D721Med (cell line): ENCODE measurements around the gene CGB2.

Experiments used
- DNase-seq: peaks from one replicate; pipeline ENCODE4 v3.0.0; 2011; ENCODE audit warnings: low spot score; ENCODE audit not compliant: insufficient read length
- FAIRE-seq: peaks from 2 replicates; lab custom pipeline; 2011; peaks lifted over from hg19 to GRCh38; lab: Jason Lieb, UNC
- TF ChIP-seq, protein P1 (sequence below): IDR thresholded peaks from 2 replicates; pipeline ENCODE4 v1.5.1; 2012; ENCODE audit warnings: mild to moderate bottlenecking, control low read depth; ENCODE audit not compliant: insufficient read depth; ENCODE audit errors: missing control alignments

The CGB2 gene

DNA sequence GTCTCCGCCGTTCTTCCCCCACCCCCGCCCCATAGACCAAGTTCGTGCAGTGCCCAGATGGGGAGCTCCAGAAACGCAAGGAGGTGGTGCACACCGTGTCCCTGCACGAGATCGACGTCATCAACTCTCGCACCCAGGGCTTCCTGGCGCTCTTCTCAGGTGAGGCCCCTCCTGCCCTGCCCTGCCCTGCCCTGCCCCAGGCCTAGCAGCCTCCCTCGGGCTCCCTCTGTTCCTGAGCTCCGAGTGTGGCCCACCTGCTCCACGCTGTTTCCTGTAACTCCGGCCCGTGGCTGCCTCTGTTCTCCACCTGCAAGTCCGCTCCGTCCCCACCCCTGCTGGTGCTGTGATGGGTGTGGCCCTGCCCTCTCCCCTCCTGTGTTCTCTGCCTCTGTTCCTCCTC lies 21.2 kb upstream of the CGB2 start:
- FAIRE-seq (no peak), DNase-seq (no peak)
- TF ChIP-seq, protein P1, sequence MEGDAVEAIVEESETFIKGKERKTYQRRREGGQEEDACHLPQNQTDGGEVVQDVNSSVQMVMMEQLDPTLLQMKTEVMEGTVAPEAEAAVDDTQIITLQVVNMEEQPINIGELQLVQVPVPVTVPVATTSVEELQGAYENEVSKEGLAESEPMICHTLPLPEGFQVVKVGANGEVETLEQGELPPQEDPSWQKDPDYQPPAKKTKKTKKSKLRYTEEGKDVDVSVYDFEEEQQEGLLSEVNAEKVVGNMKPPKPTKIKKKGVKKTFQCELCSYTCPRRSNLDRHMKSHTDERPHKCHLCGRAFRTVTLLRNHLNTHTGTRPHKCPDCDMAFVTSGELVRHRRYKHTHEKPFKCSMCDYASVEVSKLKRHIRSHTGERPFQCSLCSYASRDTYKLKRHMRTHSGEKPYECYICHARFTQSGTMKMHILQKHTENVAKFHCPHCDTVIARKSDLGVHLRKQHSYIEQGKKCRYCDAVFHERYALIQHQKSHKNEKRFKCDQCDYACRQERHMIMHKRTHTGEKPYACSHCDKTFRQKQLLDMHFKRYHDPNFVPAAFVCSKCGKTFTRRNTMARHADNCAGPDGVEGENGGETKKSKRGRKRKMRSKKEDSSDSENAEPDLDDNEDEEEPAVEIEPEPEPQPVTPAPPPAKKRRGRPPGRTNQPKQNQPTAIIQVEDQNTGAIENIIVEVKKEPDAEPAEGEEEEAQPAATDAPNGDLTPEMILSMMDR: no peak

DNA sequence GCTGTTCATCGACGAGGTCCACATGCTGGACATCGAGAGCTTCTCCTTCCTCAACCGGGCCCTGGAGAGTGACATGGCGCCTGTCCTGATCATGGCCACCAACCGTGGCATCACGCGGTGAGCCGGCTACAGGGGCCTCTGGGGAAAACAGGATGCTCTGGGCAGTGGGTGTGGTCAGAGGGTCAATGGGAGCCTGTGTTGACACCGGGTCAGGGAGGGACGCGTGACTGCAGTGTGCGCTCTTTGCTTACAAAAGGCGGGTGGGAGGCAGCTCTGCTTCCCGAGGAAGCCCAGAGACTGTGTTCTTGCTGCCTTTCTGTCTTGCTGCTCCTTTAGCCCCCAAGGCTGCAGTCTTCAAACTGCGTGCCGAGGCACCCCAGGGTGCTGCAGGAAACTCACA lies 20.5 kb upstream of the CGB2 start:
- FAIRE-seq (no peak), DNase-seq (no peak)
- TF ChIP-seq, protein P1: no peak

DNA sequence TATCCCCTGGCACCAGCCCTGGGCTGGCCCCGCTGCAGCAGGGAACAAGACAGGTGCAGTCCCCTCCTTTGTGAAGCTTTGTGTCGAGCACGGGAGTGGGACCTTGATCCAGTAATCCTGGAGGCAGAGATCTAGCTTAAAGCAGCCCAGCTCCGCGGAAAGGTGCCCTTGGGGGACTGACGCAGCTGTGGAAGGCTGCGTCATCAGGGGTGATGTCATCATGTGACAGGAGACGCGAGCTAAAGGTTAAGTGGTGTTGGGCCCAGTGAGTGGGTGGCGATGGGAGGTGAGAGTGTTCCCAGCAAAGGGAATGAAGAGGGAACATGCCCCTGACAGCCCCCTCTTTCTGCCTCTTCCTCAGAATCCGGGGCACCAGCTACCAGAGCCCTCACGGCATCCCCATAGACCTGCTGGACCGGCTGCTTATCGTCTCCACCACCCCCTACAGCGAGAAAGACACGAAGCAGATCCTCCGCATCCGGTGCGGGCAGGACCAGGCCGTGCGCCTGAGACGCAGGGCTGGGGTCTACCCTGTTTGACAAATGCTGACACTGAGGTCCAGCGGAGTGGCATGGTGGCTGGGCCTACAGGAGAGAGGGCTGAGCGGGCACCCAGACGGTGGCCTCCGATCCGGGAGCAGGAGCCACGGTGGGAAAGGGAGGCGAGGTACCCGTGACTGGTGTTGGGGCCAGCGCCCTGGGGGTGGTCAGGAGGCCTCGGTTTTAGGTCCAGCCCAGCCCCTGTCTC lies 17.4 kb upstream of the CGB2 start:
- FAIRE-seq: no peak
- TF ChIP-seq, protein P1: no peak
- DNase-seq: no peak

DNA sequence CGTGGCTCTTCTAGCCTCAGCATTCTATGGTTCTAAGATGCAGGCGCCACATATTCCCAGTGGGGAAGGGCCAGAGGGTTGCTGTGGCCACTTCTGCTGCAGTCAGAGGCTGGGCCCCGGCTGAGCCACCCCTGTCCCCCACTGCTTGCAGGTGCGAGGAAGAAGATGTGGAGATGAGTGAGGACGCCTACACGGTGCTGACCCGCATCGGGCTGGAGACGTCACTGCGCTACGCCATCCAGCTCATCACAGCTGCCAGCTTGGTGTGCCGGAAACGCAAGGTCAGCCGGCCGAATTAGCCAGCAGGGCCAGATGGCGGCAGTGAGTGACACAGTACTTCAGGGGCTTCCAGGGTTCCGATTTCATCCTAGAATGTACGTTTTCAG lies 16.8 kb upstream of the CGB2 start:
- TF ChIP-seq, protein P1: no peak
- no peak for FAIRE-seq
- no peak for DNase-seq

DNA sequence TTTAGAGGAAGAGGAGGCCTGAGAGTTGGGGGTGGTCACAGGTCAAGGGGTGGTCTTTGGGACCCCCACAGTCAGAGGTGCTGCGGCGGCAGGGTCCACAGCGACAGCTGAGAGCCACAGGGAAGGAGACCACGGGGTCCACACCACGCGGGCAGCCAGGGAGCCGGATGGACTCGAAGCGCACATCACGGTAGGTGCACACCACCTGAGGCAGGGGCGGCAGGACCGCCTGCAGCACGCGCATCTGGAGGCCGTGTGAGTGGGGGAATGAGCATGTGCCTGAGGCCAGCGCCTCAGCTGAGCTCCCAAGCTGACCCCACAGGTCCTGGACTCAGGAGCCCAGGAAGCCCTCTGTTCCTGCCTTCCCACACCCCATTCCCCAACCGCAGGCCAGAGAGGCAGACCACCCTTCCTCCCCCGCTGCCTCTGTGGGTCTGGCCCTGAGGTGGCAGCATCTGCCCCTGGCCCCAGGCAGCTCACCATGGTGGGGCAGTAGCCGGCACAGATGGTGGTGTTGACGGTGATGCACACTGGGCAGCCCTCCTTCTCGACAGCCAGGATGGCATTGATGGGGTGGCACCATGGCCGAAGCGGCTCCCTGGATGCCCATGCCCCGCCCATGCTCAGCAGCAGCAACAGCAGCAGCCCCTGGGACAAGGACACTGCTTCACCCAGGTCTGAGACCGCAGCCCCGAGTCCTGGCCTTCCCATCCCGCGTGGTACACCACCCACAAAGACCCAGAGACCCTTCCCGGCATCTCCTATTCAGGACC lies 15.4 kb upstream of the CGB2 start:
- DNase-seq: no peak
- no peak for FAIRE-seq
- TF ChIP-seq, protein P1: no peak

DNA sequence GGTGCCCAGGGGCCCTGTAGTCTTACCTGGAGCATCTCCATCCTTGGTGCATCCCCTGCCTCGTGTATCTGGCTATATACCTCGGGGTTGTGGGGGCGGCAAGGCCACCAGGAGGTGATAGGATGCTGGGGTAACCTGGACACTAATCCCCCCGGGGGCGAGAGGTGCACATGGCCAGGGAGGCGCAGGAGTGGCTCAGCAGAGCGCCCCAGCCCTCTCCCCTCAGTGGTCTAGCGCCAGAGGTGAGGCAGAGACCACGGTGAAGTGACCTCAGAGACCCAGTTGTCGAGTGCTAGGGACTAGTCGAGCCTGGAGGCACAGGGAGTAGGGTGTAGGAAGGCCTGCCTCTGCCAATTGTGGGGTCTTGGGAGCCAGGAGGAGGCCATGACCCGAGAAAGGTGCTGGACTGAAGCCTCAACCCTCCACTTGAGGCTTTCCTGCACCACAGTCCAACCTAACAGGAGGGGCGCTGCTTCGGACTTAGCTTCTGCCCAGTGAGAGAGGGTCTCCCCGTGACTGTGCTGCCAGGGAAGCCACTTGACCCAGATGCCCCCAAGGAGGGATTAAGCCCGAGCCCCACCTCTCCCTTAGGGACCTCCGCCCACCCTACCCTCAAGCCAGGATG lies 14.5 kb upstream of the CGB2 start, which contains the start of gene LHB:
LHB (minus strand) TSS at position 51 of the 625 bp plus-strand sequence; CDS start at position 41, 10 bp downstream.
- TF ChIP-seq, protein P1: no peak
- DNase-seq: no peak
- no peak for FAIRE-seq
